Right renal pelvis (tissue), 4 donors: Measurements from ENCODE around the gene CRHBP. TPM values are rescaled to one million over a fixed set of nuclear protein-coding genes. Genes with fewer than 3 reads are reported as not detected.
"Not testable (repeated sequence)": the region's sequence is repeated elsewhere in the genome, so short reads cannot be mapped to it uniquely, and the experiment has no call there.

Source experiments
- DNase-seq, 4 donors: peaks; one replicate each; pipeline ENCODE4 v3.0.0-alpha.2; 2013; ENCODE audit warnings: low read depth in 4 of 4, low spot score in 3 of 4, missing footprints in 1 of 4
- polyA plus RNA-seq, 4 donors: library from polyadenylated mRNA; unstranded; fragments of 120-200 nt; gene quantifications; one replicate each; pipeline ENCODE4 v1.2.1, GENCODE V29; 2013; ENCODE audit not compliant: insufficient read length in 4 of 4

The CRHBP gene
- polyA plus RNA-seq, 4 donors, result 23.9 to 28.8 (median 27.1) TPM

GRCh38 chr5:76958991-76959767 lies 6.3 kb downstream of the CRHBP start:
- no peak for DNase-seq

GRCh38 chr5:76960004-76960625 lies 7.3 kb downstream of the CRHBP start:
- no peak for DNase-seq

- peak in 3 of 4 donors; percentile 33 to 58 (median 43) for DNase-seq
Measured at GRCh38 chr5:76964060-76964459, 11.2 kb downstream of the CRHBP start.

- no peak for DNase-seq
Measured at GRCh38 chr5:76971511-76971910, 18.7 kb downstream of the CRHBP start.

- DNase-seq, result no peak
Measured at GRCh38 chr5:76972689-76973088, 19.8 kb downstream of the CRHBP start.

GRCh38 chr5:76974785-76975184 lies 21.9 kb downstream of the CRHBP start:
- DNase-seq, result no peak

- no peak for DNase-seq
Measured at GRCh38 chr5:76978869-76979268, 26.0 kb downstream of the CRHBP start.

GRCh38 chr5:76980518-76981144 lies 27.8 kb downstream of the CRHBP start:
- no peak for DNase-seq

- no peak for DNase-seq
Measured at GRCh38 chr5:76982450-76982849, 29.6 kb downstream of the CRHBP start.

GRCh38 chr5:76983468-76983867 lies 30.6 kb downstream of the CRHBP start:
- DNase-seq, result no peak

- DNase-seq, result no peak
Measured at GRCh38 chr5:76986825-76987526, 34.1 kb downstream of the CRHBP start.

GRCh38 chr5:76990899-76991459 lies 38.1 kb downstream of the CRHBP start:
- DNase-seq, result no peak

- not testable (repeated sequence) for DNase-seq
Measured at GRCh38 chr5:76993436-76993835, 40.6 kb downstream of the CRHBP start.

GRCh38 chr5:76994337-76994736 lies 41.5 kb downstream of the CRHBP start:
- no peak for DNase-seq

- not testable (repeated sequence) for DNase-seq
Measured at GRCh38 chr5:76998251-76998650, 45.4 kb downstream of the CRHBP start.

GRCh38 chr5:76999451-76999850 lies 46.6 kb downstream of the CRHBP start:
- no peak for DNase-seq

GRCh38 chr5:77003246-77003645 lies 50.4 kb downstream of the CRHBP start:
- DNase-seq, result no peak

GRCh38 chr5:77006124-77006523 lies 53.3 kb downstream of the CRHBP start:
- DNase-seq, result no peak

GRCh38 chr5:77008413-77008812 lies 55.6 kb downstream of the CRHBP start:
- DNase-seq, result no peak

GRCh38 chr5:77010243-77010642 lies 57.4 kb downstream of the CRHBP start:
- DNase-seq, result no peak

- DNase-seq, result no peak
Measured at GRCh38 chr5:77011498-77011897, 58.7 kb downstream of the CRHBP start.
